Measurements from ENCODE around the gene PTPN20.

GRCh38 chr10:47012214-47012613 lies 101.0 kb downstream of the PTPN20 start:
- no peak for TF ChIP-seq CTCF (IDR thresholded peaks at IDR 0.05)
- TF ChIP-seq POLR2A (IDR thresholded peaks at IDR 0.05): no peak

All from right lobe of liver (tissue), 4 donors.